Osteocyte (in vitro differentiated cells): ENCODE measurements around the gene RSPH3. TPM values are rescaled to one million over a fixed set of nuclear protein-coding genes. Genes with fewer than 3 reads are reported as not detected.

Experiments
- DNase-seq: peaks from one replicate; pipeline ENCODE4 v3.0.0; 2021; ENCODE audit warnings: mixed read lengths; ENCODE audit not compliant: unreplicated experiment; ENCODE audit errors: extremely low spot score
- H3K27ac Mint-ChIP-seq: one replicate; pipeline ENCODE4 v1.8.0; 2021; ENCODE audit warnings: mild to moderate bottlenecking, mixed read lengths; ENCODE audit not compliant: unreplicated experiment
- H3K27me3 Mint-ChIP-seq: one replicate; pipeline ENCODE4 v1.8.0; 2021; ENCODE audit warnings: mixed read lengths; ENCODE audit not compliant: unreplicated experiment
- H3K36me3 Mint-ChIP-seq: one replicate; pipeline ENCODE4 v1.8.0; 2021; ENCODE audit warnings: mixed read lengths; ENCODE audit not compliant: unreplicated experiment
- H3K4me1 Mint-ChIP-seq: one replicate; pipeline ENCODE4 v1.8.0; 2021; ENCODE audit warnings: mixed read lengths; ENCODE audit not compliant: unreplicated experiment
- H3K4me3 Mint-ChIP-seq: one replicate; pipeline ENCODE4 v1.8.0; 2021; ENCODE audit warnings: mild to moderate bottlenecking, moderate library complexity, mixed read lengths; ENCODE audit not compliant: unreplicated experiment
- H3K9me3 Mint-ChIP-seq: one replicate; pipeline ENCODE4 v1.8.0; 2021; ENCODE audit warnings: mixed read lengths; ENCODE audit not compliant: unreplicated experiment
- total RNA-seq: library from RNA; stranded (reverse); gene quantifications from 2 replicates; pipeline ENCODE4 v1.2.1, GENCODE V29; 2021
- TF ChIP-seq, protein P1 (sequence below): fragments of 200-600 bp; sonication (generic); IDR thresholded peaks from 2 replicates; pipeline ENCODE4 v1.5.0; 2021; ENCODE audit warnings: antibody characterized with exemption, mild to moderate bottlenecking, moderate library complexity

RSPH3 gene
- total RNA-seq, 1 donor from 2014 or later = 7.1 TPM

GRCh38 chr6:158934157-158934556, 65.8 kb downstream of the RSPH3 start:
- H3K27me3 Mint-ChIP-seq = no peaks in the 10 kb centered on the region
- H3K9me3 Mint-ChIP-seq = no peaks in the 10 kb centered on the region
- TF ChIP-seq, protein P1, sequence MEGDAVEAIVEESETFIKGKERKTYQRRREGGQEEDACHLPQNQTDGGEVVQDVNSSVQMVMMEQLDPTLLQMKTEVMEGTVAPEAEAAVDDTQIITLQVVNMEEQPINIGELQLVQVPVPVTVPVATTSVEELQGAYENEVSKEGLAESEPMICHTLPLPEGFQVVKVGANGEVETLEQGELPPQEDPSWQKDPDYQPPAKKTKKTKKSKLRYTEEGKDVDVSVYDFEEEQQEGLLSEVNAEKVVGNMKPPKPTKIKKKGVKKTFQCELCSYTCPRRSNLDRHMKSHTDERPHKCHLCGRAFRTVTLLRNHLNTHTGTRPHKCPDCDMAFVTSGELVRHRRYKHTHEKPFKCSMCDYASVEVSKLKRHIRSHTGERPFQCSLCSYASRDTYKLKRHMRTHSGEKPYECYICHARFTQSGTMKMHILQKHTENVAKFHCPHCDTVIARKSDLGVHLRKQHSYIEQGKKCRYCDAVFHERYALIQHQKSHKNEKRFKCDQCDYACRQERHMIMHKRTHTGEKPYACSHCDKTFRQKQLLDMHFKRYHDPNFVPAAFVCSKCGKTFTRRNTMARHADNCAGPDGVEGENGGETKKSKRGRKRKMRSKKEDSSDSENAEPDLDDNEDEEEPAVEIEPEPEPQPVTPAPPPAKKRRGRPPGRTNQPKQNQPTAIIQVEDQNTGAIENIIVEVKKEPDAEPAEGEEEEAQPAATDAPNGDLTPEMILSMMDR = no peak
- H3K4me1 Mint-ChIP-seq = no peaks in the 10 kb centered on the region
- H3K27ac Mint-ChIP-seq = no peak overlapping the region
- no peak for DNase-seq
- H3K4me3 Mint-ChIP-seq = no peak overlapping the region
- H3K36me3 Mint-ChIP-seq = no peaks in the 10 kb centered on the region

GRCh38 chr6:158933079-158933595, 66.9 kb downstream of the RSPH3 start:
- Mint-ChIP-seq H3K4me3 (no peak overlapping the region), H3K4me1 (no peaks in the 10 kb centered on the region), H3K9me3 (no peaks in the 10 kb centered on the region), H3K27me3 (no peaks in the 10 kb centered on the region), H3K36me3 (no peaks in the 10 kb centered on the region), H3K27ac (no peak overlapping the region)
- DNase-seq = no peak
- TF ChIP-seq, protein P1 = no peak

DNA sequence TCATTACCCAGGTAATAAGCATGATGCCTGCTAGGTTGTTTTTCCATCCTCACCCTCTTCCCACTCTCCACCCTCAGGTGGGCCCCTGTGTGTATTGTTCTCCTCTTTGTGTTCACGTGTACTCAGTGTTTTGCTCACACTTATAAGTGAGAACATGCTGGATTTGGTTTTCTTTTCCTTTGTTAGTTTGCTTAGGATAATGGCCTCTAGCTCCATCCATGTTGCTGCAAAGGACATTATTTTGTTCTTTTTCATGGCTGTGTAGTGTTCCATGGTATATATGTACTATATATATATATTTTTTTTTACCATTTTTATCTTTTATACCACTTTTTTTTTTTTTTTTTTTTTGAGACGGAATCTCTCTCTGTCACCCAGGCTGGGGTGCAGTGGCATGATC, 71.9 kb downstream of the RSPH3 start:
- Mint-ChIP-seq H3K27me3 (no peaks in the 10 kb centered on the region), H3K4me1 (peaks cover 2% of the 10 kb centered on the region), H3K9me3 (no peaks in the 10 kb centered on the region), H3K4me3 (no peak overlapping the region), H3K36me3 (no peaks in the 10 kb centered on the region), H3K27ac (no peak overlapping the region)
- TF ChIP-seq, protein P1 = no peak
- DNase-seq = no peak

DNA sequence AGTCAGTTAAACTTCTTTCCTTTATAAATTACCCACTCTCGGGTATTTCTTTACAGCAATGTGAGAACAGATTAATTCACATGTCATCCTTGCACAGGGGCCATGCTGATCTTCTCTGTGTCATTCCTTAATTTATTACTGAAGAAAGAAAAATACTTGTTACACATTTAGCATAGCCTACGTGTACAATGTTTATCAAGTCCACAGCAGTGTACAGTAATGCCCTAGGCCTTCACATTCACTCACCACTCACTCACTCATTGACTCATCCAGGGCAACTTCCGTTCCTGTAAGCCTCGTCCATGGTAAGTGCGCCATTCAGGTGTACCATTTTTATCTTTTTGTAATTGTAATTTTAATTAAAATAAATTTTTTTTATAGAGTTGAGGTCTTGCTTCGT, 73.6 kb downstream of the RSPH3 start:
- Mint-ChIP-seq H3K4me3 (no peak overlapping the region), H3K4me1 (peaks cover 2% of the 10 kb centered on the region), H3K27ac (no peak overlapping the region), H3K36me3 (no peaks in the 10 kb centered on the region), H3K9me3 (no peaks in the 10 kb centered on the region), H3K27me3 (no peaks in the 10 kb centered on the region)
- TF ChIP-seq, protein P1 = no peak
- no peak for DNase-seq

DNA sequence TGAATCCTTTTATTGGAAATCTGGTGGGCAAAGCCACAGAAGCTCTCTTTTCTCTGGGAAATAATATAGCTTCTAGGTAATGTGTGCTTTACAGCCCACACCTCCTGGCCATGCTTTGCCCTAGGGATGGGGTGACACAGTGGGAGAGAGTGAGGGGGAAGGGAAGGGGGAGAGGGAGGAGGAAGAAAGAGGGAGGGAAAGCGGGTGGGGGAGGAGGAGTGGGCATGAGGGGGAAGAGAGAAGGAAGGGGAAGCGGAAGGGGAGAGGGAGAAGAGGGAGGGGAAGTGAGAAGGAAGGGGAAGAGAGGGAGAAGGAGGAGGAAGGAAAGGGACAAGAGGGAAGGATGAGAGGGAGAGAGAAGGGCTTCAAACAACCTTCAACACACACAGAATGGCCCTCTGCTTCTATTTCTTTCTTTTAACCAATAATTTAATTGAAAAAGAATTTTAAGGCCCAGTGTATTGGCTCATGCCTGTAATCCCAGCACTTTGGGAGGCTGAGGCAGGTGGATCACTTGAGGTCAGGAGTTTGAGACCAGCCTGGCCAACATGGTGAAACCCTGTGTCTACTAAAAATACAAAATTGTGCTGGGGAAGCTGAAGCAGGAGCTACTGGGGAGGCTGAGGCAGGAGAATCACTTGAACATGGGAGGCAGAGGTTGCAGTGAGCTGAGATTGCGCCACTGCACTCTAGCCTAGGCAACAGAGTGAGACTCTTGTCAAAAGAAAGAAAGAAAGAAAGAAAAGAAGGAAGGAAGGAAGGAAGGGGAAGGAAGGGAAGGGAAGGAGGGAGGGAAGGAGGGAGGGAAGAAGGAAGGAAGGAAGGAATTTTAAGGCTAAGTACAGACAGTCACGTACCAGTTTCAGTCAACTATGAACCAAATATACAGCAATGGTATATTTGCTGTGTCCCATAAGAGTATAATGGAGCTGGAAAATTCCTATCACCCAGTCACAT, 75.2 kb downstream of the RSPH3 start:
- no peak overlapping the region for H3K4me3 Mint-ChIP-seq
- TF ChIP-seq, protein P1 = no peak
- no peaks in the 10 kb centered on the region for H3K27me3 Mint-ChIP-seq
- DNase-seq = peak; percentile 32
- H3K36me3 Mint-ChIP-seq = no peaks in the 10 kb centered on the region
- H3K4me1 Mint-ChIP-seq = peaks cover 2% of the 10 kb centered on the region
- H3K27ac Mint-ChIP-seq = no peak overlapping the region
- no peaks in the 10 kb centered on the region for H3K9me3 Mint-ChIP-seq
